Pancreas (tissue), 10 donors: Measurements from ENCODE around the gene G6PC2. TPM values are rescaled to one million over a fixed set of nuclear protein-coding genes. Genes with fewer than 3 reads are reported as not detected.

ENCODE experiments used
- ATAC-seq, 4 donors: fragments of 200-7000 bp; cut with Tn5 transposase; one replicate each; pipeline versions ENCODE4 v1.8.0 to v1.9.1; 2020; ENCODE audit warnings: mild to moderate bottlenecking in 4 of 4, moderate library complexity in 4 of 4
- DNase-seq, 6 donors: peaks; one replicate each; pipeline ENCODE4 v3.0.0-alpha.2; 2020
- FAIRE-seq: peaks from 2 replicates; lab custom pipeline; 2012; peaks lifted over from hg19 to GRCh38; lab: Jason Lieb, UNC
- H3K27ac ChIP-seq, 4 donors: fragments of 200-600 bp; sonication (generic); 1 replicate in 3 of 4; 2 replicates in 1 of 4; pipeline versions ENCODE4 v1.5.0 to v1.8.0; 2020
- H3K27me3 ChIP-seq, 4 donors: fragments of 200-600 bp; one replicate each; pipeline ENCODE4 v1.8.0; 2021
- H3K36me3 ChIP-seq, 3 donors: fragments of 200-600 bp; sonication (generic) in 1 of 3; one replicate each; pipeline versions ENCODE4 v1.5.0 to v1.8.0; 2020 to 2021
- H3K4me1 ChIP-seq, 3 donors: fragments of 200-600 bp; one replicate each; pipeline ENCODE4 v1.8.0; 2021
- H3K4me3 ChIP-seq, 4 donors: fragments of 200-600 bp; sonication (generic) in 2 of 4; one replicate each; pipeline versions ENCODE4 v1.5.0 to v1.8.0; 2020 to 2021
- H3K9me3 ChIP-seq, 4 donors: fragments of 200-600 bp; one replicate each; pipeline ENCODE4 v1.8.0; 2021
- CTCF ChIP-seq, 4 donors: fragments of 200-600 bp; sonication (generic) in 3 of 4; IDR thresholded peaks; one replicate each; pipeline versions ENCODE4 v1.5.0 to v1.8.0; 2021; ENCODE audit warnings: antibody characterized with exemption in 4 of 4
- WGBS, 2 donors: extraction: QIAGEN DNeasy Blood & Tissue Kit; methylation state at CpG; one replicate each; pipeline ENCODE4 v1.1.7; 2013; 5-methylcytosine and 5-hydroxymethylcytosine counted together
- intact Hi-C, 3 donors: fragments of 100-400 bp; cut with DNase I; formaldehyde crosslinking; loops; one replicate each; pipeline versions ENCODE4 v1.11.1 to v1.14.2; 2022
- polyA plus RNA-seq, 2 donors: library from polyadenylated mRNA; stranded (reverse); fragments of 200-250 nt; gene quantifications; one replicate each; pipeline ENCODE4 v1.2.3, GENCODE V29; 2013
- total RNA-seq, 6 donors: library from RNA; stranded (reverse); fragmentation: NEBNext Ultra II Directional in 4 of 6; extraction: Animal tissue kit (Norgen Biotek cat#: 25700) in 4 of 6; gene quantifications; one replicate each; pipeline versions ENCODE4 v1.2.1 to v1.2.4, GENCODE V29; 2021 to 2023
- donor health status: healthy with polysubstance abuse.
- donor health status: DM: no; HTN: no; CAD: no; lungs with moderate emphysema.
- donor health status: DM: no; HTN: no; CAD: no.
- donor health status: control.
- donor health status: control.
- donor health status: Bipolar disorder and iron deficiency.
- donor health status: DM: yes; HTN: yes; CAD: no.
- donor health status: DM: no; HTN: no; CAD: no.
- donor health status: DM: no; HTN: no; CAD: no.
- donor health status: DM: yes; HTN: yes; CAD: no.

The G6PC2 gene
- total and polyA plus RNA-seq, 8 donors = 2.2 to 262 (median 18.7) TPM

GRCh38 chr2:168939061-168939460 is 38.0 kb downstream of the G6PC2 start:
- FAIRE-seq = no peak
- WGBS, 2 donors = 91 to 95% methylated on average over 1 of the region's 1 CpG
- Histone ChIP-seq H3K9me3 (no peaks in the 10 kb centered on the region), H3K27me3 (no peaks in the 10 kb centered on the region), H3K36me3 (no peaks in the 10 kb centered on the region), H3K4me1 (no peaks in the 10 kb centered on the region), H3K4me3 (no peak overlapping the region), H3K27ac (no peak overlapping the region)
- no peak for TF ChIP-seq CTCF (IDR thresholded peaks at IDR 0.05)
- intact Hi-C loops = no loop called here
- DNase-seq = no peak
- no peak for ATAC-seq

- 89 to 96% methylated on average over 4 of the region's 4 CpGs for WGBS, 2 donors
- no peak for FAIRE-seq
- intact Hi-C loops = no loop called here
- Histone ChIP-seq H3K27ac (no peak overlapping the region), H3K4me1 (no peaks in the 10 kb centered on the region), H3K9me3 (no peaks in the 10 kb centered on the region), H3K4me3 (no peak overlapping the region), H3K27me3 (no peaks in the 10 kb centered on the region), H3K36me3 (no peaks in the 10 kb centered on the region)
- no peak for ATAC-seq
- DNase-seq = no peak
- TF ChIP-seq CTCF (IDR thresholded peaks at IDR 0.05) = no peak
Observed at GRCh38 chr2:168939918-168940317, 38.8 kb downstream of the G6PC2 start.

- H3K27ac ChIP-seq = no peak overlapping the region
- H3K4me3 ChIP-seq = no peak overlapping the region
- no peaks in the 10 kb centered on the region for H3K9me3 ChIP-seq
- no peak for DNase-seq
- no peak for FAIRE-seq
- H3K4me1 ChIP-seq = no peaks in the 10 kb centered on the region
- no peak for ATAC-seq
- H3K27me3 ChIP-seq = no peaks in the 10 kb centered on the region
- no peak for TF ChIP-seq CTCF (IDR thresholded peaks at IDR 0.05)
- no peaks in the 10 kb centered on the region for H3K36me3 ChIP-seq
- intact Hi-C loops = no loop called here
Observed at GRCh38 chr2:168941297-168941696, 40.2 kb downstream of the G6PC2 start.

GRCh38 chr2:168944065-168944464 is 43.0 kb downstream of the G6PC2 start:
- 81 to 84% methylated on average over 3 of the region's 3 CpGs for WGBS, 2 donors
- intact Hi-C loops = no loop called here
- H3K27ac ChIP-seq = no peak overlapping the region
- DNase-seq = no peak
- no peaks in the 10 kb centered on the region for H3K4me1 ChIP-seq
- no peaks in the 10 kb centered on the region for H3K36me3 ChIP-seq
- TF ChIP-seq CTCF (IDR thresholded peaks at IDR 0.05) = no peak
- H3K27me3 ChIP-seq = no peaks in the 10 kb centered on the region
- H3K9me3 ChIP-seq = no peaks in the 10 kb centered on the region
- no peak overlapping the region for H3K4me3 ChIP-seq
- no peak for FAIRE-seq
- no peak for ATAC-seq

GRCh38 chr2:168945508-168945907 is 44.4 kb downstream of the G6PC2 start:
- Histone ChIP-seq H3K4me1 (no peaks in the 10 kb centered on the region), H3K36me3 (no peaks in the 10 kb centered on the region), H3K4me3 (no peak overlapping the region), H3K9me3 (no peaks in the 10 kb centered on the region), H3K27me3 (no peaks in the 10 kb centered on the region), H3K27ac (no peak overlapping the region)
- intact Hi-C loops = no loop called here
- no peak for FAIRE-seq
- DNase-seq = no peak
- no peak for ATAC-seq
- WGBS, 2 donors = 36 to 64% methylated on average over 4 of the region's 4 CpGs
- TF ChIP-seq CTCF (IDR thresholded peaks at IDR 0.05) = no peak
